ENCODE data around the gene SEMA3B. TPM values are rescaled to one million over a fixed set of nuclear protein-coding genes. Genes with fewer than 3 reads are reported as not detected.
"Not testable (repeated sequence)": the region's sequence is repeated elsewhere in the genome, so short reads cannot be mapped to it uniquely, and the experiment has no call there.

The SEMA3B gene
- total RNA-seq, 2 donors from 2014 or later = 71.1 to 116 TPM

- WGBS, 2 donors = 79 to 92% methylated on average over 2 to 4 of the region's 4 CpGs
- no peaks in the 10 kb centered on the region for H3K9me3 ChIP-seq
- H3K27me3 ChIP-seq = no peaks in the 10 kb centered on the region
- H3K36me3 ChIP-seq (replicated peaks in 1 of 2; ENCODE audit: insufficient read depth in 1 of 2, low read depth in 2 of 2) = no peaks in the 10 kb centered on the region
- TF ChIP-seq POLR2A (IDR thresholded peaks at IDR 0.05) = no peak
- TF ChIP-seq CTCF (IDR thresholded peaks at IDR 0.05) = no peak
- peaks cover 13% of the 10 kb centered on the region for H3K4me1 ChIP-seq
- no peak overlapping the region for H3K27ac ChIP-seq
- DNase-seq = no peak
- intact Hi-C loops (cut with DNase I) = loop anchor here (10.0 kb wide), 1 partner anchor 84 kb away; the partner anchor contains the start of gene GNAT1
- no peak for ATAC-seq
- no peak overlapping the region for H3K4me3 ChIP-seq
Measured at GRCh38 chr3:50278123-50278879, 9.4 kb downstream of the SEMA3B start.

DNA sequence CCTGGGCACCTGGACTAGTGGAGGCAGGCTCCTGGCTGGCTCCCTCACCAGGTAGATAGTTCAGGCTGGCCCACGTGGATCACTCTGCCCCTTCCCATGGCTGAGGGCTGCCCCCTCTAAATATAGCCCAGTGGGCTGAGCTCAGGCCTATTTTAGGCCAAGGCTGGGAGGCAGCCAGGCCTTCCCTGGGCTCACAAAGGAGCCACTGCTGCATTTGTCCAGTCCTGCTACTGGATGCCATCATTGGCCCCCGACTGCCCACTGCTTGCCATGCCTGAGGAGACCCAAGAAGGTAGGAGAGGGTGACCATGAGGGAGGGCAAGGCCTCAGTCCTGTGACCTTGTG lies 9.9 kb downstream of the SEMA3B start, which contains the start of gene LSMEM2:
TSS of gene LSMEM2 (plus strand) at position 208 of the 345 bp plus-strand sequence. CDS start at position 235, 27 bp downstream.
- DNase-seq (no peak), ATAC-seq (no peak)
- H3K36me3 ChIP-seq (replicated peaks in 1 of 2; ENCODE audit: insufficient read depth in 1 of 2, low read depth in 2 of 2) = no peaks in the 10 kb centered on the region
- no peaks in the 10 kb centered on the region for H3K9me3 ChIP-seq
- 57% methylated on average over 2 of the region's 2 CpGs; no CpG with 5 or more reads in 1 of the 2 donors for WGBS, 2 donors
- H3K27ac ChIP-seq = no peak within 1 kb of the TSS
- H3K4me1 ChIP-seq = peaks cover 7% of the 10 kb centered on the region
- TF ChIP-seq POLR2A (IDR thresholded peaks at IDR 0.05) = no peak
- no peak within 1 kb of the TSS for H3K4me3 ChIP-seq
- intact Hi-C loops (cut with DNase I) = loop anchor here (10.0 kb wide), 1 partner anchor 84 kb away; the partner anchor contains the start of gene GNAT1
- H3K27me3 ChIP-seq = no peaks in the 10 kb centered on the region

- no peak for ATAC-seq
- Histone ChIP-seq H3K27me3 (no peaks in the 10 kb centered on the region), H3K4me1 (peaks cover 2% of the 10 kb centered on the region), H3K4me3 (no peak overlapping the region), H3K9me3 (no peaks in the 10 kb centered on the region), H3K27ac (no peak overlapping the region), H3K36me3 (replicated peaks in 1 of 2; ENCODE audit: insufficient read depth in 1 of 2, low read depth in 2 of 2) (no peaks in the 10 kb centered on the region)
- TF ChIP-seq POLR2A (IDR thresholded peaks at IDR 0.05) = no peak
- no peak for TF ChIP-seq CTCF (IDR thresholded peaks at IDR 0.05)
- intact Hi-C loops (cut with DNase I) = loop anchor here (10.0 kb wide), 1 partner anchor 85 kb away; the partner anchor contains the start of gene GNAT1
- no peak for DNase-seq
- WGBS, 2 donors = 85 to 93% methylated on average over 8 of the region's 8 CpGs
Measured at GRCh38 chr3:50279255-50280016, 10.5 kb downstream of the SEMA3B start.

- ATAC-seq; H3K9me3 ChIP-seq; H3K4me3 ChIP-seq; DNase-seq; H3K4me1 ChIP-seq; intact Hi-C loops (cut with DNase I); H3K27me3 ChIP-seq; H3K27ac ChIP-seq: not testable (repeated sequence)
- H3K36me3 ChIP-seq (replicated peaks in 1 of 2; ENCODE audit: insufficient read depth in 1 of 2, low read depth in 2 of 2) = peaks cover 0 to 10% of the 10 kb centered on the region in 2 donors
- 90 to 92% methylated on average over 6 of the region's 6 CpGs for WGBS, 2 donors
Measured at GRCh38 chr3:50284121-50284520, 15.2 kb downstream of the SEMA3B start.

GRCh38 chr3:50286322-50287227 lies 17.6 kb downstream of the SEMA3B start:
- Histone ChIP-seq H3K36me3 (replicated peaks in 1 of 2; ENCODE audit: insufficient read depth in 1 of 2, low read depth in 2 of 2) (peaks cover 4 to 20% of the 10 kb centered on the region in 2 donors), H3K27ac (no peak overlapping the region), H3K4me1 (peaks cover 13% of the 10 kb centered on the region), H3K9me3 (no peaks in the 10 kb centered on the region), H3K27me3 (no peaks in the 10 kb centered on the region), H3K4me3 (no peak overlapping the region)
- TF ChIP-seq CTCF (IDR thresholded peaks at IDR 0.05) = no peak
- TF ChIP-seq POLR2A (IDR thresholded peaks at IDR 0.05) = no peak
- DNase-seq = no peak
- no peak for ATAC-seq
- intact Hi-C loops (cut with DNase I) = no loop called here
- WGBS, 2 donors = 85 to 90% methylated on average over 8 to 28 of the region's 28 CpGs
